HepG2 (cell line): ENCODE data around the gene GAS2L1. TPM values are rescaled to one million over a fixed set of nuclear protein-coding genes. Genes with fewer than 3 reads are reported as not detected.
A peak's percentile ranks its signal among the peaks of the same experiment; 100 is the strongest.

ENCODE experiments used
- ATAC-seq: fragments of 200-7000 bp; cut with Tn5 transposase; 3 replicates; pipeline ENCODE4 v1.9.1; 2020; ENCODE audit warnings: mild to moderate bottlenecking, moderate library complexity
- BruUV-seq: library from RNA; stranded (reverse); fragments of 400-500 nt; replicated peaks from 2 replicates; lab custom pipeline; 2021; lab: Mats Ljungman, UMichigan
- CTCF ChIA-PET: fragments of 300-600 bp; formaldehyde crosslinking; extraction: SDS; loops from one replicate; lab custom pipeline; 2021; ENCODE audit warnings: low total read pairs, inconsistent platforms, low intra/inter-chr PET ratio; lab: Yijun Ruan, JAX
- POLR2A ChIA-PET: fragments of 350-600 bp; sonication (Branson Sonifier 250); formaldehyde crosslinking; loops from one replicate; lab custom pipeline; 2020; ENCODE audit warnings: antibody characterized with exemption, inconsistent platforms; lab: Yijun Ruan, JAX
- DNase-seq: peaks from one replicate; pipeline ENCODE4 v3.0.0-alpha.2; 2015; ENCODE audit warnings: low spot score
- FAIRE-seq: peaks from 3 replicates; lab custom pipeline; 2011; peaks lifted over from hg19 to GRCh38; lab: Jason Lieb, UNC
- H2AFZ ChIP-seq: one replicate; pipeline ENCODE4 v1.6.1; 2011; ENCODE audit warnings: low read length, inconsistent platforms
- H3K27ac ChIP-seq: fragments of 300-600 bp; 3 replicates; pipeline ENCODE4 v1.8.0; 2011; ENCODE audit warnings: mixed run types, mild to moderate bottlenecking, mixed read lengths, low read length, inconsistent platforms; ENCODE audit not compliant: insufficient read depth; ENCODE audit errors: extremely low read length
- H3K27me3 ChIP-seq, 2 experiments: fragments of 200-600 bp in 1 of 2; 2 replicates in 1 of 2; 3 replicates in 1 of 2; pipeline versions ENCODE4 v1.6.0 to v1.8.0; 2011; ENCODE audit warnings: low read length in 2 of 2, mild to moderate bottlenecking in 2 of 2, moderate library complexity in 2 of 2, inconsistent platforms in 1 of 2; ENCODE audit not compliant: insufficient read depth in 2 of 2, control insufficient read depth in 1 of 2
- H3K36me3 ChIP-seq, 2 experiments: fragments of 200-600 bp in 1 of 2; replicated peaks in 1 of 2; 2 replicates in 1 of 2; 3 replicates in 1 of 2; pipeline versions ENCODE4 v1.5.1 to v1.8.0; 2011; ENCODE audit warnings: low read length in 2 of 2, inconsistent platforms in 1 of 2; ENCODE audit not compliant: insufficient read depth in 2 of 2, control insufficient read depth in 1 of 2
- H3K4me1 ChIP-seq: 2 replicates; pipeline ENCODE4 v1.5.1; 2012; ENCODE audit warnings: low read length, inconsistent platforms; ENCODE audit not compliant: insufficient read depth
- H3K4me2 ChIP-seq: 2 replicates; pipeline ENCODE4 v1.6.0; 2011; ENCODE audit warnings: low read depth, low read length, inconsistent platforms
- H3K4me3 ChIP-seq, 3 experiments: fragments of 200-600 bp in 1 of 3; sonication (generic), shearing (Covaris generic) in 1 of 3; replicated peaks in 1 of 3; 2 replicates each; pipeline ENCODE4 v1.5.1; 2011 to 2016; ENCODE audit warnings: low read length in 3 of 3, inconsistent platforms in 2 of 3, low read depth in 2 of 3, mild to moderate bottlenecking in 2 of 3, control low read depth in 1 of 3, mixed read lengths in 1 of 3; ENCODE audit not compliant: insufficient read depth in 1 of 3
- H3K79me2 ChIP-seq: one replicate; pipeline ENCODE4 v1.6.1; 2011; ENCODE audit warnings: low read length, inconsistent platforms; ENCODE audit not compliant: insufficient read depth
- H3K9ac ChIP-seq: 2 replicates; pipeline ENCODE4 v1.6.0; 2011; ENCODE audit warnings: mild to moderate bottlenecking, low read depth, low read length, inconsistent platforms; ENCODE audit not compliant: insufficient read depth
- H3K9me3 ChIP-seq: 2 replicates; pipeline ENCODE4 v1.5.1; 2012; ENCODE audit warnings: mild to moderate bottlenecking, low read length
- H4K20me1 ChIP-seq: 2 replicates; pipeline ENCODE4 v1.6.0; 2011; ENCODE audit warnings: inconsistent platforms, mild to moderate bottlenecking, low read length, moderate library complexity; ENCODE audit not compliant: insufficient read depth
- AGO2 ChIP-seq: fragments of 200-400 bp; formaldehyde crosslinking; optimal IDR thresholded peaks from 2 replicates; pipeline ENCODE3; 2017; ENCODE audit warnings: mild to moderate bottlenecking, low read depth, low read length, moderate library complexity
- CBFB ChIP-seq: sonication (generic); formaldehyde crosslinking; IDR thresholded peaks from 2 replicates; pipeline ENCODE4 v1.4.0; 2020; ENCODE audit warnings: missing genetic modification reagents
- HIC2 ChIP-seq: sonication (generic); formaldehyde crosslinking; IDR thresholded peaks from 2 replicates; pipeline ENCODE4 v1.9.0; 2022; ENCODE audit warnings: low read depth, missing genetic modification reagents
- HNRNPL ChIP-seq: fragments of 200-400 bp; formaldehyde crosslinking; IDR thresholded peaks from 2 replicates; pipeline ENCODE4 v1.6.1; 2017; ENCODE audit warnings: mild to moderate bottlenecking, low read depth, low read length
- MXD4 ChIP-seq: IDR thresholded peaks from 2 replicates; pipeline ENCODE4 v1.6.1; 2016; ENCODE audit warnings: mild to moderate bottlenecking, missing biosample characterization, missing genetic modification reagents
- POLR2A ChIP-seq, 2 experiments: IDR thresholded peaks; 2 replicates each; pipeline ENCODE4 v1.6.1; 2011; ENCODE audit warnings: low read depth in 2 of 2, low read length in 2 of 2, mild to moderate bottlenecking in 1 of 2, moderate library complexity in 1 of 2; ENCODE audit not compliant: insufficient read depth in 1 of 2
- RBFOX2 ChIP-seq: fragments of 200-400 bp; formaldehyde crosslinking; IDR thresholded peaks from 2 replicates; pipeline ENCODE4 v1.6.1; 2017; ENCODE audit warnings: low read depth, mild to moderate bottlenecking, low read length
- RELA ChIP-seq: sonication (generic); formaldehyde crosslinking; IDR thresholded peaks from 2 replicates; pipeline ENCODE4 v1.4.0; 2020; ENCODE audit warnings: missing genetic modification reagents
- ZNF747 ChIP-seq: sonication (generic); formaldehyde crosslinking; IDR thresholded peaks from 2 replicates; pipeline ENCODE4 v1.8.1; 2023; ENCODE audit warnings: missing genetic modification reagents, mild to moderate bottlenecking, borderline replicate concordance
- ZNF780A ChIP-seq: sonication (generic); formaldehyde crosslinking; IDR thresholded peaks from 2 replicates; pipeline ENCODE4 v1.8.0; 2022; ENCODE audit warnings: mild to moderate bottlenecking, missing genetic modification reagents, moderate library complexity
- WGBS: methylation state at CpG from one replicate; pipeline ENCODE4 v1.1.6; 2017; ENCODE audit warnings: low lambda C conversion rate; 5-methylcytosine and 5-hydroxymethylcytosine counted together
- in situ Hi-C: cut with HindIII; loops from 2 replicates; pipeline ENCODE4 v1.10.0; 2017; ENCODE audit warnings: low pct_unique_long_range_greater_than_20kb; ENCODE audit not compliant: extremely low pct_ligation_motif_present
- intact Hi-C: fragments of 100-400 bp; cut with micrococcal nuclease; formaldehyde crosslinking; loops from one replicate; pipeline ENCODE4 v1.10.0; 2022; ENCODE audit not compliant: unreplicated experiment
- polyA plus RNA-seq, 8 experiments: library from polyadenylated mRNA; depleted of rRNA in 3 of 8; stranded (reverse) in 7 of 8; unstranded in 1 of 8; fragments of >200 nt; fragmentation: Illumina TruSeq in 4 of 8; extraction: Trizol in 4 of 8; gene quantifications; 2 replicates each; pipeline versions ENCODE4 v1.2.1 to v1.2.3, GENCODE V29; 2011 to 2016; ENCODE audit warnings: low read depth in 4 of 8, missing spikeins in 1 of 8, mixed read lengths in 1 of 8; ENCODE audit not compliant: insufficient read depth in 1 of 8
- total RNA-seq, 5 experiments: library from RNA; depleted of rRNA; stranded (reverse); fragments of >200 nt; fragmentation: Illumina TruSeq; extraction: Trizol; gene quantifications; 2 replicates each; pipeline ENCODE4 v1.2.3, GENCODE V29; 2016; ENCODE audit warnings: low read depth in 1 of 5

Gene GAS2L1
- total and polyA plus RNA-seq, 2 of the 13 experiments (the other 11 are each of a cell fraction or from before 2014, with no cell fraction given), result 1.8 to 3.3 TPM

DNA sequence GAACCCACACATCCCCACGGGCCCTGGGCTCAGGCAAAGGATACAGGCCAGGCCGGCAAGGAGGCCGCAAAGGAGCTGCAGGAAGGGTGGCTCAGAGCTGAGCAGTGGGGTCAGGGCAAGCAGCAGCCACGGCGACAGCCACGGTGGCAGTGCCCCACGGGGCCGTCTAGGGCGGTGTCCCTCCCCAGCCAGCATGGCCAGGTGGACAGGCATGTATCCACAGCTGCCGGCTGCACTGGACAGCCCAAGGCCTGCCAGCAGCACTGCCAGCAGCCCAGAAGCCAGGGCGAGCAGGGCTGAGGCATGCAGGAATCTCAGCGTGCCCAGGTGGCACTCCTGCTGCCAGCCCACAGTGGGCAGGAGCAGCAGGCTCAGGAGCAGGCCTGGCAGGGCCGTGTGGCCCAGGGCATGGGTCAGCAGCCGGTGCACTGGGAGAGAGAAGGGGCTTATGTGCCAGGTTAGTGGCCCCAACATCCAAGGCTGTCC lies 42.6 kb upstream of the GAS2L1 start:
- H3K4me1 ChIP-seq, result peaks cover 16% of the 10 kb centered on the region
- peaks cover 29% of the 10 kb centered on the region for H3K79me2 ChIP-seq
- H3K27me3 ChIP-seq, result no peaks in the 10 kb centered on the region; a peak in 1 of 5 replicates
- no peak overlapping the region for H3K9ac ChIP-seq
- CTCF ChIA-PET, result no interaction called here
- no peak overlapping the region for H3K4me3 ChIP-seq
- POLR2A ChIA-PET, result no interaction called here
- no peak overlapping the region for H3K4me2 ChIP-seq
- in situ Hi-C loops, result no loop called here
- intact Hi-C loops, result no loop called here
- no peaks in the 10 kb centered on the region for H4K20me1 ChIP-seq
- WGBS, result 100% methylated on average over 5 of the region's 14 CpGs
- no peak overlapping the region for H2AFZ ChIP-seq
- no peak overlapping the region for H3K27ac ChIP-seq
- no peaks in the 10 kb centered on the region for H3K9me3 ChIP-seq
- no peak for TF ChIP-seq ZNF780A (CRISPR knock-in tag)
- TF ChIP-seq CBFB (CRISPR knock-in tag), result no peak
- no peak for TF ChIP-seq ZNF747 (CRISPR knock-in tag)
- peak in 1 of 2 experiments; percentile 53; a peak in 2 of 4 replicates for TF ChIP-seq POLR2A (IDR thresholded peaks at IDR 0.05; ENCODE audit: insufficient read depth in 1 of 2, low read depth in 2 of 2, low read length in 2 of 2)
- peak; percentile 60; the same call in 1 of the 2 replicates for TF ChIP-seq HNRNPL
- no peak for TF ChIP-seq RELA
- peak; percentile 74 for TF ChIP-seq RBFOX2
- TF ChIP-seq HIC2 (CRISPR knock-in tag), result no peak
- peak; percentile 93 for TF ChIP-seq AGO2
- no peak for TF ChIP-seq MXD4 (CRISPR knock-in tag)
- TF ChIP-seq, all 625 proteins: peak for 4
- ATAC-seq, result no peak
- FAIRE-seq, result no peak
- BruUV-seq, result no TSS peak
- peaks cover 4 to 12% of the 10 kb centered on the region in 2 experiments; a peak in 4 of 5 replicates for H3K36me3 ChIP-seq
- no peak for DNase-seq
